A673 (cell line): ENCODE results near the gene TMEM234. TPM values are rescaled to one million over a fixed set of nuclear protein-coding genes. Genes with fewer than 3 reads are reported as not detected.

Experiments
- BruUV-seq: library from RNA; stranded (reverse); fragments of 400-500 nt; replicated peaks from 2 replicates; lab custom pipeline; 2021; lab: Mats Ljungman, UMichigan
- CTCF ChIA-PET: fragments of 300-600 bp; sonication (Branson Sonifier 250); formaldehyde crosslinking; loops from one replicate; lab custom pipeline; 2022; ENCODE audit warnings: antibody characterized with exemption; lab: Charles Lee
- POLR2A ChIA-PET: fragments of 300-600 bp; sonication (Branson Sonifier 250); formaldehyde crosslinking; loops from one replicate; lab custom pipeline; 2022; ENCODE audit warnings: antibody characterized with exemption; ENCODE audit not compliant: low non-redundant PET; lab: Charles Lee
- DNase-seq: peaks from one replicate; pipeline ENCODE4 v3.0.0-alpha.2; 2015; ENCODE audit warnings: low spot score
- H3K27ac ChIP-seq: fragments of 200-600 bp; sonication (generic); 2 replicates; pipeline ENCODE4 v1.5.1; 2016; ENCODE audit warnings: mixed run types, low read depth, mild to moderate bottlenecking, mixed read lengths, antibody characterized with exemption, low read length; ENCODE audit not compliant: poor library complexity, severe bottlenecking
- H3K27me3 ChIP-seq: fragments of 200-600 bp; sonication (generic); replicated peaks from 2 replicates; pipeline ENCODE4 v1.6.1; 2017; ENCODE audit warnings: mixed run types, low read depth, mild to moderate bottlenecking, mixed read lengths, antibody characterized with exemption, low read length; ENCODE audit not compliant: insufficient read depth, poor library complexity
- H3K36me3 ChIP-seq: fragments of 200-600 bp; sonication (generic); 2 replicates; pipeline ENCODE4 v1.6.1; 2016; ENCODE audit warnings: mixed run types, mild to moderate bottlenecking, mixed read lengths, antibody characterized with exemption, low read length; ENCODE audit not compliant: insufficient read depth, poor library complexity, severe bottlenecking
- H3K4me1 ChIP-seq: fragments of 200-600 bp; sonication (generic); 2 replicates; pipeline ENCODE4 v1.6.1; 2017; ENCODE audit warnings: mixed run types, mild to moderate bottlenecking, mixed read lengths, antibody characterized with exemption, low read length; ENCODE audit not compliant: insufficient read depth, poor library complexity, severe bottlenecking
- H3K4me3 ChIP-seq: fragments of 200-600 bp; sonication (generic); 2 replicates; pipeline ENCODE4 v1.5.1; 2016; ENCODE audit warnings: low read depth, mixed run types, mild to moderate bottlenecking, mixed read lengths, low read length; ENCODE audit not compliant: poor library complexity, severe bottlenecking
- H3K9me3 ChIP-seq: fragments of 200-600 bp; sonication (generic); 2 replicates; pipeline ENCODE4 v1.6.1; 2016; ENCODE audit warnings: mixed run types, low read depth, mild to moderate bottlenecking, mixed read lengths, antibody characterized with exemption, low read length; ENCODE audit not compliant: poor library complexity, severe bottlenecking
- CTCF ChIP-seq: fragments of 300-800, 200-600 bp; sonication (generic); conservative IDR thresholded peaks from 2 replicates; pipeline ENCODE4 v1.5.1; 2017; ENCODE audit warnings: low read depth, mild to moderate bottlenecking, antibody characterized with exemption, low read length, moderate library complexity, mixed read lengths
- EZH2 ChIP-seq: fragments of 200-600 bp; sonication (generic); IDR thresholded peaks from 2 replicates; pipeline ENCODE4 v1.6.1; 2017; ENCODE audit warnings: borderline replicate concordance, low read depth, mild to moderate bottlenecking, mixed read lengths, antibody characterized with exemption, low read length; ENCODE audit not compliant: poor library complexity, severe bottlenecking
- intact Hi-C: fragments of 100-400 bp; cut with micrococcal nuclease; formaldehyde crosslinking; loops from one replicate; pipeline ENCODE4 v1.10.0; 2022; ENCODE audit not compliant: unreplicated experiment
- total RNA-seq: library from RNA; stranded (reverse); gene quantifications from 2 replicates; pipeline ENCODE4 v1.2.3, GENCODE V29; 2021

Gene TMEM234
- total RNA-seq, 1 experiment from 2014 or later, result 15.4 TPM

GRCh38 chr1:32249831-32250525, 27.8 kb upstream of the TMEM234 start:
- ChIA-PET CTCF (no interaction called here), POLR2A (no interaction called here)
- DNase-seq, result no peak
- no peak overlapping the region for H3K27ac ChIP-seq
- H3K36me3 ChIP-seq, result no peaks in the 10 kb centered on the region
- H3K4me3 ChIP-seq, result no peak overlapping the region
- intact Hi-C loops, result no loop called here
- H3K9me3 ChIP-seq, result no peaks in the 10 kb centered on the region
- H3K4me1 ChIP-seq, result peaks cover 4% of the 10 kb centered on the region
- BruUV-seq, result no TSS peak
- no peaks in the 10 kb centered on the region for H3K27me3 ChIP-seq
- TF ChIP-seq EZH2 (no peak), CTCF (no peak)

- Histone ChIP-seq H3K27ac (no peak overlapping the region), H3K4me3 (no peak overlapping the region), H3K4me1 (peaks cover 4% of the 10 kb centered on the region), H3K36me3 (no peaks in the 10 kb centered on the region), H3K27me3 (no peaks in the 10 kb centered on the region), H3K9me3 (no peaks in the 10 kb centered on the region)
- ChIA-PET POLR2A (interaction anchor here (0.7 kb wide), 1 partner anchor 310 kb away, joined by 3 read pairs; the partner anchor contains the start of gene PTP4A2), CTCF (interaction anchor here (0.6 to 1.0 kb wide), 2 partner anchors 33 to 524 kb away, joined by 3 to 4 read pairs; no protein-coding TSS in a partner anchor)
- peak; percentile 66 for DNase-seq
- TF ChIP-seq CTCF (peak; percentile 85), EZH2 (no peak)
- no TSS peak for BruUV-seq
- intact Hi-C loops, result no loop called here
These were observed 26.1 kb upstream of the TMEM234 start for GRCh38 chr1:32247983-32248889.

- BruUV-seq, result no TSS peak
- Histone ChIP-seq H3K36me3 (no peaks in the 10 kb centered on the region), H3K4me3 (no peak overlapping the region), H3K27me3 (no peaks in the 10 kb centered on the region), H3K27ac (no peak overlapping the region), H3K9me3 (no peaks in the 10 kb centered on the region), H3K4me1 (peaks cover 4% of the 10 kb centered on the region)
- CTCF ChIA-PET, result no interaction called here
- intact Hi-C loops, result no loop called here
- POLR2A ChIA-PET, result no interaction called here
- TF ChIP-seq EZH2, result no peak
- no peak for TF ChIP-seq CTCF
- no peak for DNase-seq
These were observed 25.3 kb upstream of the TMEM234 start for GRCh38 chr1:32247452-32247851.
